SKM-1 treated with dmso at 0.1 percent for 144 hours (cell line): ENCODE measurements around the gene SLC18B1.
A peak's percentile ranks its signal among the peaks of the same experiment; 100 is the strongest.

ENCODE experiments used
- DNase-seq: peaks from one replicate; lab custom pipeline; 2025; ENCODE audit not compliant: unreplicated experiment; lab: John Stamatoyannopoulos, UW

Gene SLC18B1

DNA sequence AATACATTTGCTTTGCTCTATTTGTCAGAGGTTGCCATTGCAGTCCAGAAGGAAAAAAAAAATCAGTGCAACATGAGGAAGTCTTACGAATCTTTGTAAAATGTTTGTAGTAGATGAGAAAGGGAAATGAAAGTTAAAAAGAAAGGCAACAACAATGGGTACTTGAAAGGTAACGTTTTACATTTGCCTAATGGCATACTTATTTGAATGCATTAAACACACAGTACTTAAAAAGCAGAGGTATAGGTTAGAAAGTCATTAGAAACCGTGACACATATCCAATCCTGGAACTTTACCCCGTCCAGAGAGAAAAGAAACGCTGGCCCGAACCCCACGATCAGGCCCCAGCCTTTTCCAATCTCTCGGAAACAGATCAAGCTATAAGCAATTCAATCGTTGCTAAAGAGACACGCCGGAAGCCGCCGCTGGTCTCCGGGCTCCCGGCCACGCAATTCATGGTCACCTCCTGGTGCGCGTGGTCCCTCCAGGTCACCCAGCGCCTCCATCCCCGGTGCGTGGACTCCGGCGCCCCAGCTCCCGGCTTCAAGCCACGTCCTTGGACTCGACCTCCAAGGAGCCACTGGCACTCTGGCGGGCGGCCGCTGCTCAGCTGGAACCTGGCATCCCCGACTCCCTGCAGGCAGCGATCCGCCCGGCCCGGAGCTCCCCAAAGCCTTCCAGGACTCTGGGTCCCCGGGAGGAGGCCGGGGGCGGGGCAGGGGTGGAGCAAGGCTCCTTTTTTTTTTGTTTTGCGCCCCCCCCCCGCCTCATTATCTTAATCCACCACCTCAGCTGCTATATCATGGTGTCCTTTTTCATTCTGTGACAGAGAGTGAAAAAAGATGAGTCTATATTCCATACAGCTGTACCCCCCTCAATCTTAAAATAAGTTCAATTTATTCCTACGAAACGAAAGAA is at the start of gene SLC18B1:
SLC18B1 (minus strand) TSS at position 687 of the 918 bp plus-strand sequence; CDS start at position 506, 181 bp downstream.
- no peak for DNase-seq

- DNase-seq = no peak
These were observed 45.0 kb upstream of the SLC18B1 start for GRCh38 chr6:132843316-132844035.

GRCh38 chr6:132841966-132842365 is 43.5 kb upstream of the SLC18B1 start:
- DNase-seq = no peak

GRCh38 chr6:132832891-132833290 is 34.5 kb upstream of the SLC18B1 start:
- DNase-seq = no peak

- peak; percentile 39 for DNase-seq
These were observed 31.9 kb upstream of the SLC18B1 start for GRCh38 chr6:132830334-132830751.

DNA sequence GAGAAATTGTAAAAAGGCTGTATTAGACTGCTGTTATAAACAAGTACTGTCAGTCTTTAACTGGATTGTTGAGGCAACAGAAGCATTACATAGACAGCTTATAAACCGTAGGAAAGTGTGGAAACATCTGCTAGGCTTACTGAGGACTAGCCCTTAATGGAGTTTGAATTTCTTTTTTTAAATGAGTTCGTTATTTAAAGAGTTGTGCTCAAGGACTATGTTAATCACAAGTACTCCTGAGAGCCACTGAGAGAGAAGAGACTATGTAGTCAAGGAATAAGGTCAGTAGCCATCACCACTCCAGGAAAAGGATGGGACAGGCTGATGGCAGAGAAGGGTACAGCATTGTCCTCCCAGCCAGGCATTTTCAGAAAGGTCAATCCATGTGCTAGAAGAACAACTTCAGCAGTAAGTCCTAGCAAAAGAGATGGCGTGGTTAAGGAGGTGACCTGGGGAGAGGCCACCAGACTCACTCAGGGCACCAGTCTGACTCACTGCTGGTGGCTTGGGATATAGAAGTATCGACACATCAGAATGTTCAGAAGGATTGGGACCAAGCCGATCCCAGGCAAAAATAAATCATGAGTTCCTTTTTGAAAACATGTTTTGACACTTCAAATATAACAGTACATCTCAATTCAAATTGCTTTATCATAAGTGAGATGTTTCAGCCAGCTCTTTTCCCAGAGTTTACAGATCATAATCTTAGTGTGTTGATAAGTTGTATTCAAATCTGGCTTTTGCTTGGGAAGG is 22.4 kb upstream of the SLC18B1 start:
- no peak for DNase-seq

GRCh38 chr6:132819405-132820161 is 21.1 kb upstream of the SLC18B1 start:
- DNase-seq = no peak

DNA sequence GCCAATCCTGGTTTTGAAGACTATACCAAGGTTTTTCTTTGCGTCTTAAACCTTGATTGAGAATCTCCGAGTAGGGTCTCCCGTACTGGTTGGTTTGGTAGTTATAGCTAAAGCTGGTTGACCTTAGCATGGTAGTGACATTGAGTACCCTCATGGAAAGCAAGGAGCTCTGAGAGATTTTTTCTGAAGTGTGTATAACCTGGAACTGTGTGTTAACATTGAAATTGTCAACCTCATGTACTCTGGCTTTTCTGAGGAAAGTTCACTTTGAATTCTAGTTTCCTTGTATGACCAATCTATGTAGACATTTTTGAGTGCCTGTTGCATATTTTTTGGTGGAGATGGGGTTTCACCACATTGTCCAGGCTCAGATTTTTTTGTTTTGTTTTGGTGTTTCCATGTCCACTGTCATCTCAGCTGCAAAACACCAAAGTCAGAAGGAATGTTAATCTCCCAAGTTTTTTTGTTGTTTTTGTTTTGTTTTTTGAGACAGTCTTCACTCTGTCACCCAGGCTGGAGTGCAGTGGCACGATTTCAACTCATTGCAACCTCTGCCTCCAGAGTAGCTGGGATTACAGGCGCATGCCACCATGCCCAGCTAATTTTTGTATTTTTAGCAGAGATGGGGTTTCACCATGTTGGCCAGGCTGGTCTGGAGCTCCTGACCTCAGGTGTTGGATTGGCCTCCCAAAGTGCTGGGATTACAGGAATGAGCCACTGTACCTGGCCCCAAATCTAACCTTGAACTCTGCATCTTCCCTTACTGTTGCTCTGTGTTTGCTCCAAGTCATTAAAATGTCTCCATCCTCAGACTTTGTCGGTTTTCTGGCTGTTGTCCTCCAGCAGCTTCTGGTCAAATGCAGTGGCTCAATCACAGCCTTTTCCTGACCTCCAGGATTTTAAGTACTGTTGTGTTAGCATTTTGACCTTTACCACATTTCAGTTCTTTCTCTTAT is 20.2 kb upstream of the SLC18B1 start:
- DNase-seq = no peak

GRCh38 chr6:132817554-132818403 is 19.3 kb upstream of the SLC18B1 start:
- no peak for DNase-seq

GRCh38 chr6:132816660-132817059 is 18.2 kb upstream of the SLC18B1 start:
- no peak for DNase-seq

- no peak for DNase-seq
These were observed 16.5 kb upstream of the SLC18B1 start for GRCh38 chr6:132814716-132815570.

GRCh38 chr6:132813173-132813856 is 14.9 kb upstream of the SLC18B1 start:
- peak; percentile 74 for DNase-seq

- no peak for DNase-seq
These were observed 14.3 kb upstream of the SLC18B1 start for GRCh38 chr6:132812756-132813172.

GRCh38 chr6:132812255-132812732 is 13.9 kb upstream of the SLC18B1 start:
- DNase-seq = no peak

DNA sequence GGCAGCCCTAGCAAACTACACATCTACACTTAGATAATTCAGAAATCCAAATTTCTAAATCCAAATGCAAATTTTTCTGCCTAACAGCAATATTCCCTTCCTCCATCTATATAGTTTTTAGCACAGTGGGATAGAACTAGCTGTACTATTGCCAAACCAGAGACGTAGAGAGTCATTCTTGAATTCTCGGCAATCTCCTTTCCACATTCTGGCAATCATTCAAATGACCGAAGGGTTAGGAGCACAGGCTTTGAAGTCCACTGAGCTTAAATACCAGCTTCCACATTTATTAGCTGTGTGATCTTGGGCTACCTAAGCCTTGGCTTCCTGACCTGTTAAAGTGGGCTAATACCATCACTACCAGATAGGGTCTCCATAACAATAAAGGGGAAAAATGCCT is 12.8 kb upstream of the SLC18B1 start:
- DNase-seq = no peak

DNA sequence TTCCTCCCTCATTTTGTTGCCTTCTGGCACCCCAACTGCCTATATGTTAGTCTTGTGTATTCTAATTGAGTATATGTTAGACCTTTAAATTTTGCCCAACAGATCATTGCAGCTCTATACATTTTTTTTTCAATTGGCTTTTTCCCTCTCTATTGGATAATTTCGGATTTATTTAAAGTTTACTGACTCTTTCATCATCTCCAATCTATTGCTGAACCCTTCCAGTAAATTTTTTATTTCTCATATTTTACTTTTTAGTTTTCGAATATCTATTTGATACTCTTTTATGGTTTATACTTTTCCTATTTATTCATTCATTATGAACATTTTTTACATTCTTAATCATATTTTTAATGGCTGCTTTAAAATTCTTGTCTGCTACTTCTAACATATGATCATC is 7.1 kb upstream of the SLC18B1 start:
- DNase-seq = no peak

DNA sequence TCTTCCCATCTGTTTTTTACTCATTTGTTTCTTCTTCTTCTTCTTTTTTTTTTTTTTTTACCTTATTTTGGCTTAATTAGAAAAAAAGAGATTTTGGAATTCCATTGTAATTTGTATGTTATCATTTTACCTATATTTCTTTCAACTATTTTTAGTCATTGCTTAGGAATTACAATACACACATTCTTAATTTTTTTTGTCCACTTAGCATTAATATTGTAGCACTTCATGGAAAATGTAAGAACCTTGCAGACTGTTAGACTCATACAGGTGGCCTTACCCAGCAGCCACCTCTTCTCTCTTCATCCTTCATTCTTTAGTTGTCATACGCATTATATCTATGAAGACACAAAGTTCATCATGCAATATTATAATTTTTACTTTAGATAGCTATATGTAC is 5.8 kb upstream of the SLC18B1 start:
- no peak for DNase-seq
